ENCODE measurements around the gene SLC12A4.
"Not testable (repeated sequence)": the region's sequence is repeated elsewhere in the genome, so short reads cannot be mapped to it uniquely, and the experiment has no call there.

The SLC12A4 gene

GRCh38 chr16:67972285-67972684, 3.8 kb upstream of the SLC12A4 start:
- peaks cover 30% of the 10 kb centered on the region for H3K4me1 Mint-ChIP-seq
- H3K9me3 Mint-ChIP-seq, DNase-seq, ATAC-seq, H3K27me3 Mint-ChIP-seq, H3K4me3 Mint-ChIP-seq, H3K27ac Mint-ChIP-seq: not testable (repeated sequence)

DNA sequence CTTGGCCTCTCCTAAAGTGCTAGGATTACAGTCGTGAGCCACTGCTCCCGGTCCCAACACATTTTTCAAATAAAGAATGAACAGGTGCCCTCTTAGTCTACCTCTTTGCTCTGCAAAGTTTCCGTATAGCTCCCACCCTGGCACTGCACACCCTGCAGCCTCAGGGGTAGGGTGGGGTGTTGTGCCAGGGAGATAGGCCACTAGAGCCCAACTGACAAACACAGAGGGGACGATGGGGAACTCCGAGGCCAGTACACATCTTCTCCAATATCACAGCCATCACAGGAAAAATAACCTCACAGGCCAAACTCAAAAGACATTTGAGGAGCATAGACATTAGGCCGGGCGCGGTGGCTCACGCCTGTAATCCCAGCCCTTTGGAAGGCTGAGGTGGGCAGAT, 2.7 kb upstream of the SLC12A4 start:
- Mint-ChIP-seq H3K27me3 (no peaks in the 10 kb centered on the region), H3K4me3 (no peak overlapping the region), H3K27ac (peak overlapping the region in 1 of 2 donors; percentile 30), H3K9me3 (no peaks in the 10 kb centered on the region), H3K4me1 (peaks cover 41% of the 10 kb centered on the region)
- DNase-seq = no peak
- ATAC-seq = no peak

DNA sequence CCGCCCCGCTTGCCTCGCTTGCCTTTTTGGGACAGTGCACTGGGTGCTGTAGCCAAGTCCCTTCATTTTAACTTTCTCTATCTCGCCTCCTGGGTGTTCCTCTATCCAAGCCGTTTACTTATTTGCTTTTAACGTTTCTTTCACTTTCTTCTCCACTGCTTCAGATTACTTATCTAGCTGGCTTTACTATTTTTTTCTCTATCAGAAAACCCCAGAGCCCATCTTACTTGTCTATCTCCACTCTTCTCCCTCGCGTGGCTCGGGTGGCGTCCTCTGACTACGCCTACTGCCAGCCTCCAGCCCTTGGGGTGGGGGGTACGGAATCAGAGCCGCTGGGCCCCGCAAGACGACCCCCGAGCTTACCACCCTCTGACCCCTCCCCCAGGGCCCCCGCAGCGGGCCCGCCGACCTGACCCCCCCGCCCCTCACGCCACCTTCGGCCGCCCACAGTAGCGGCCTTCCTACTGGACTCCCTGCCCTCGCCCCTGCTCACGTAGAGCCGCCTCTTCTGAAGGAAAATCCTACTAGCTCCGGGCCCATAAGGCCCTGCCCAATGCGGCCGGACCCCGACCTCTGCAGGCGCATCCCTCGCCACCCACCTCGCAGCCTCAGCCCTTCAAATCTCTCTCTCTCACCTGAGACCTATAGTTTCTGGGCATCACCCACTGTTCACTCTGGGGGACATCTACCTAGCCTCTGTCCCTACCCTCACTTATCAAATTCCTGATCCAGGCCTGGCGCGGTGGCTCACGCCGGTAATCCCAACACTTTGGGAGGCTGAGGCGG, 1.0 kb upstream of the SLC12A4 start:
- peaks cover 34% of the 10 kb centered on the region for H3K4me1 Mint-ChIP-seq
- H3K4me3 Mint-ChIP-seq = peak overlapping the region; percentile 99
- no peak for DNase-seq
- no peaks in the 10 kb centered on the region for H3K9me3 Mint-ChIP-seq
- no peaks in the 10 kb centered on the region for H3K27me3 Mint-ChIP-seq
- ATAC-seq = no peak
- H3K27ac Mint-ChIP-seq = peak overlapping the region; percentile 86 to 97

DNA sequence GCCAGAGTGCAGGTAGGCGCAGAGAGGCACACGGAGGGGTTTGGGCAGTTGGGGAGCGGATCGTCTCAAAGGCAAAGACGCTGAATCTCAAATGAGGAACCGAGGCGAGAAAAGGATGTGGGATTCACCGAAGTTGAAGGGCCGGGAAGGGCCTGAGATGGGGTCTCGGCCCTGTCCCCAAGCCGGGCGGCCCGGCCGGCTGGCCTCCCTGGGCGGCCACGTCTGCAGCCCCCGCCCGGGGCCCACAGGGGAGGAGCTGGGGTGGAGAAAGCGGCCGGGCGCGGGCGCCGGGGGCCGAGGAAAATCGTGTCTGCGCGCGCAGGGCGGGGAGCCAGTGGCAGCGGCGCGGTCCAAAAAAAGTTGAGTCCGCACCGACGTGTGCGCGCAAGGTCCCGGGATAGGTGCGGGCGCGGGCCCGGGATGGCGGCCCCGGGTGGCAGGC, 458 bp downstream of the SLC12A4 start:
- Mint-ChIP-seq H3K27ac (peak overlapping the region; percentile 97 to 98), H3K4me1 (peaks cover 35% of the 10 kb centered on the region), H3K9me3 (no peaks in the 10 kb centered on the region), H3K4me3 (peak overlapping the region; percentile 99), H3K27me3 (no peaks in the 10 kb centered on the region)
- peak; percentile 19 for ATAC-seq
- peak; percentile 25 to 37 for DNase-seq

- peak overlapping the region; percentile 99 for H3K4me3 Mint-ChIP-seq
- no peaks in the 10 kb centered on the region for H3K9me3 Mint-ChIP-seq
- H3K27ac Mint-ChIP-seq = peak overlapping the region; percentile 97 to 98
- no peaks in the 10 kb centered on the region for H3K27me3 Mint-ChIP-seq
- H3K4me1 Mint-ChIP-seq = peaks cover 32% of the 10 kb centered on the region
- DNase-seq (peak; percentile 36 to 38), ATAC-seq (peak; percentile 21)
Observed at GRCh38 chr16:67967183-67967957, 1.1 kb downstream of the SLC12A4 start.

DNA sequence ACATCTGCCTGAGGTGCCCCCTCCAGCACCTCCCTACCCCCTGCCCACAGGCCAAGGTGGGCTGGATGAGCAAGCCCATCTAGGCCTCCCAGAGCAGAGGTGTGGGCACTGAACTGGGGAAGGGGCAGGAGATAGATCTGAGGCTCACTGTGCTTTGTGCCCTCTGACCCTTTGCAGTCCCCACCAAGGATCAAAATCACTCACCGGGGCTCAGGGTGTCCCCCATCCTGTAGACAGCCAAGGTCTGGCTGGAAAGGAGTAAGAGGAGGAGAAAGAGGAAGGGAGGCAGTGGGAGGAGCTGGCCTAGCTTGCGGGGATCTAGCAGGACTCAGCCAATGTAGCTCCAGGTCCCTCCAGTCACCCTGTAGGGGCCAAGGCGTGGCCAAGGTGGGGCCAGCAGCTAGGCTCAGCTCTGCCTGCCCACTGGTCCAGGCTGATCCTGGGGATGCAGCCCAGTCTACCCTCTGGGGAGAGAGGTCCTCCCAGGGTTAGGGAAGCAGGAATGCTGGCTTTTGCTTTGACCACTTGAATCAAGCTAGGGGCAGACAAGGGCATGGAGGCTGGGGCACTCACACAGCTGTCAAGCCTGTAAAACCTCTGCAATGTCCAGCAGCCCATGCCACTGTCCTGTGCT, 1.8 kb downstream of the SLC12A4 start:
- H3K27ac Mint-ChIP-seq = no peak overlapping the region
- ATAC-seq (no peak), DNase-seq (no peak)
- no peaks in the 10 kb centered on the region for H3K9me3 Mint-ChIP-seq
- peak overlapping the region; percentile 99 for H3K4me3 Mint-ChIP-seq
- H3K4me1 Mint-ChIP-seq = peaks cover 32% of the 10 kb centered on the region
- no peaks in the 10 kb centered on the region for H3K27me3 Mint-ChIP-seq

GRCh38 chr16:67965668-67966548, 2.5 kb downstream of the SLC12A4 start:
- Mint-ChIP-seq H3K27me3 (no peaks in the 10 kb centered on the region), H3K27ac (peak overlapping the region; percentile 28 to 69), H3K4me1 (peaks cover 32% of the 10 kb centered on the region), H3K4me3 (no peak overlapping the region), H3K9me3 (no peaks in the 10 kb centered on the region)
- ATAC-seq (no peak), DNase-seq (no peak)

GRCh38 chr16:67964477-67965131, 3.8 kb downstream of the SLC12A4 start:
- Mint-ChIP-seq H3K4me3 (no peak overlapping the region), H3K9me3 (no peaks in the 10 kb centered on the region), H3K27ac (no peak overlapping the region), H3K27me3 (no peaks in the 10 kb centered on the region), H3K4me1 (peaks cover 27% of the 10 kb centered on the region)
- no peak for ATAC-seq
- no peak for DNase-seq

- H3K27ac Mint-ChIP-seq = no peak overlapping the region
- H3K9me3 Mint-ChIP-seq = no peaks in the 10 kb centered on the region
- no peak for ATAC-seq
- no peak overlapping the region for H3K4me3 Mint-ChIP-seq
- H3K27me3 Mint-ChIP-seq = no peaks in the 10 kb centered on the region
- peaks cover 20% of the 10 kb centered on the region for H3K4me1 Mint-ChIP-seq
- no peak for DNase-seq
Observed at GRCh38 chr16:67963662-67964321, 4.6 kb downstream of the SLC12A4 start.

- Mint-ChIP-seq H3K4me3 (no peak overlapping the region), H3K9me3 (no peaks in the 10 kb centered on the region), H3K27ac (no peak overlapping the region), H3K27me3 (no peaks in the 10 kb centered on the region), H3K4me1 (peaks cover 20% of the 10 kb centered on the region)
- ATAC-seq (no peak), DNase-seq (no peak)
Observed at GRCh38 chr16:67963292-67963661, 5.2 kb downstream of the SLC12A4 start.

DNA sequence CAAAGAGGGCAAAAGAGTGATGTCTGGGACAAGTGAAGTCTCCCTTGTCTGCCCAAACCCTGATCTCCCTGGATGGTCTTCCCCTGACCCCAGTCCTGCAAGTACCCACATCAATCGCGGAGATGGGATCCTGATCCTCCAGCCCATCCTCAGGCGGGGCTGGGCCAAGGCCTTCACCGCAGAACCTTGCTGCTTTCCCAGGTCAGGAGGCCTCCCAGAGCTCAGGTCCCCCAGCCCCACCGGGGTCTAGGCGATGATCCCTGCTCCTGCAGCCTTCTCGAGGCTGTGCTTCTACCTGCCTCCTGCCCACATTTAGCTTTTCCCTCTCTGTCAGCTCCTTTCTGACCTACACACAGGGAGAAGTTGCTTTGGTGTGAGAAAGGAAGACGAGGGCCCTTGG, 6.3 kb downstream of the SLC12A4 start:
- no peak overlapping the region for H3K27ac Mint-ChIP-seq
- peaks cover 15% of the 10 kb centered on the region for H3K4me1 Mint-ChIP-seq
- no peak overlapping the region for H3K4me3 Mint-ChIP-seq
- H3K27me3 Mint-ChIP-seq = no peaks in the 10 kb centered on the region
- DNase-seq (no peak), ATAC-seq (no peak)
- H3K9me3 Mint-ChIP-seq = no peaks in the 10 kb centered on the region

DNA sequence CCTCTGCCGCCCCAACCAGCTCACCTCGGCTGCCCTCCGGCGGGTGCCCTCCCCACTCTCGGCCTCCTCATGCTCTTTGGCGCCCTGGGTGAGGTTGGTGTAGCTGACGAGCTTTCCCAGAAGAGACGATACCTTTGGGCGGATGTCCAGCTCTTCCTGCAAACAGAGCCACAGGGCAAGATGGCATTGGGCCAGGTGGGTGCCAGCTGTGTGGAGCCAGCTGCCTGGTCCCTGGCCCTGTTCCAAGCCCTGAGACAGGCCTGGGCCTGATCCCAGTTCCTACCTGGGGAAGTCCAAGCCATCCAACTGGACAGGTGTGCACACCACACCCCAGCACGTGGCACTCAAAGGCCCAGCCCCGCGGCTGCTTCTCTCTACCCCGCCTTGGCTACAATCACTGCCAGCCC, 6.9 kb downstream of the SLC12A4 start:
- peaks cover 9% of the 10 kb centered on the region for H3K4me1 Mint-ChIP-seq
- H3K27ac Mint-ChIP-seq = no peak overlapping the region
- no peaks in the 10 kb centered on the region for H3K27me3 Mint-ChIP-seq
- no peaks in the 10 kb centered on the region for H3K9me3 Mint-ChIP-seq
- no peak overlapping the region for H3K4me3 Mint-ChIP-seq
- no peak for DNase-seq
- no peak for ATAC-seq

DNA sequence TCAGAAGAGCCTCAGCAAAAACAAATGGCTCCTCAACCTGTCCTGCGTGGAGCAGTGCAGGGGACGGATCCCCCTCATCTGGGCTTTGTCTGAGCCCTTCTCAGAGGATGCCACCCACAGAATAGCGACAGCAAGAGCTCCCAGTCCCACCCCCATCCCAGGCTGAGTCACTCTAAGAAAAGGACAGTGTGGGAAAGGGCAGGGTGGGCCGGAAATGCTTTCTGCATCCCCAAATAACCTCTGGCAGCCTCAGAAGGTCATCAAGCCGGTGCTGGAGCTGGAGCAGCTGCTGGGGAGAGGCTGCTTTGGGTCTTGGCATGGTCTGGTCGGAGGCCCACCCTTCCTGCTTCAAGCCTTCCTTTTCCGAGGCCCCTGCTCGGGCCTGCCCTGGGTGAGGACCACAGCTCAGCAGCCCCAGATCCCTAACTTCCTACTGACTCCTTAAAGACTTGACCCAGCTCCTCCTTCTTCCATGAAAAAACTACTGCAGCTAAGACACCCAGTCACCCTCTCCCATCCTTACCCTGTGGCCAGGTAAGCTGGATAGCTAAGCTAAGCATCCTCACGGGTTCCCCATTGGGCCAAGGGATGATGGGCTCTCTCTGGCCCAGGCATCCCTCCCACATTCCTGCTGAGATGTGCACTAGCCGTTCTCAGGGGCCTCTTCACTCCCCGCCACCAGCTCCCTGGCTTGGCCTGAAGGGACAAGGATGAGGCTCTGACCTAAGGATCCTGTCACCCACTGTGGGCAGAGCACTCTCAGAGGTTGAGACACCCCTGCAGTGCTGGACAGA, 8.7 kb downstream of the SLC12A4 start:
- Mint-ChIP-seq H3K4me3 (no peak overlapping the region), H3K27me3 (no peaks in the 10 kb centered on the region), H3K9me3 (no peaks in the 10 kb centered on the region), H3K4me1 (peaks cover 5% of the 10 kb centered on the region), H3K27ac (peak overlapping the region in 1 of 2 donors; percentile 65)
- ATAC-seq (no peak), DNase-seq (no peak)

GRCh38 chr16:67957622-67958021, 10.8 kb downstream of the SLC12A4 start:
- Mint-ChIP-seq H3K27me3 (no peaks in the 10 kb centered on the region), H3K27ac (no peak overlapping the region), H3K4me1 (no peaks in the 10 kb centered on the region), H3K4me3 (no peak overlapping the region), H3K9me3 (no peaks in the 10 kb centered on the region)
- DNase-seq (no peak), ATAC-seq (no peak)

Data from stimulated activated naive CD8-positive, alpha-beta T cell treated with anti-CD3 and anti-CD28 coated beads, Interleukin-15, amount 100 ng/mL, for 72 hours (primary cell).